CD4-positive, alpha-beta memory T cell (primary cell): ENCODE results near the gene ALDH1A1. TPM values are rescaled to one million over a fixed set of nuclear protein-coding genes. Genes with fewer than 3 reads are reported as not detected.
A peak's percentile ranks its signal among the peaks of the same experiment; 100 is the strongest.

Source experiments
- CTCF ChIA-PET: fragments of 350-600 bp; sonication (Branson Sonifier 250); formaldehyde crosslinking; loops from one replicate; lab custom pipeline; 2021; ENCODE audit warnings: inconsistent platforms; ENCODE audit not compliant: partially characterized antibody; lab: Charles Lee
- POLR2A ChIA-PET: fragments of 350-600 bp; sonication (Branson Sonifier 250); formaldehyde crosslinking; loops from one replicate; lab custom pipeline; 2021; ENCODE audit not compliant: partially characterized antibody; lab: Charles Lee
- DNase-seq, 5 donors: peaks; one replicate each; pipeline versions ENCODE4 v3.0.0 to v3.0.0-alpha.2; 2020 to 2022; ENCODE audit warnings: mixed read lengths in 1 of 5
- H3K27ac ChIP-seq: one replicate; pipeline ENCODE4 v1.7.0; 2013; ENCODE audit warnings: low read depth, low read length
- H3K27me3 ChIP-seq: 2 replicates; pipeline ENCODE4 v1.7.0; 2013; ENCODE audit warnings: mild to moderate bottlenecking, low read length, moderate library complexity; ENCODE audit not compliant: insufficient read depth
- H3K36me3 ChIP-seq: 2 replicates; pipeline ENCODE4 v1.7.0; 2013; ENCODE audit warnings: mild to moderate bottlenecking, low read length, moderate library complexity; ENCODE audit not compliant: insufficient read depth
- H3K4me1 ChIP-seq: 2 replicates; pipeline ENCODE4 v1.7.0; 2013; ENCODE audit warnings: mild to moderate bottlenecking, low read length, moderate library complexity; ENCODE audit not compliant: insufficient read depth
- H3K4me3 ChIP-seq, 2 donors: one replicate each; pipeline ENCODE4 v1.7.0; 2013; ENCODE audit warnings: low read length in 2 of 2, mild to moderate bottlenecking in 1 of 2
- H3K9me3 ChIP-seq, 2 donors: one replicate each; pipeline ENCODE4 v1.7.0; 2013; ENCODE audit warnings: low read length in 2 of 2, control low read depth in 1 of 2; ENCODE audit not compliant: control insufficient read depth in 1 of 2
- H3K27ac Mint-ChIP-seq, 7 donors: one replicate each; pipeline ENCODE4 v1.8.0; 2020 to 2021; ENCODE audit warnings: mixed read lengths in 7 of 7, mild to moderate bottlenecking in 6 of 7, inconsistent platforms in 3 of 7, moderate library complexity in 3 of 7
- H3K27me3 Mint-ChIP-seq, 2 donors: one replicate each; pipeline ENCODE4 v1.8.0; 2020 to 2021; ENCODE audit warnings: mixed read lengths in 2 of 2
- H3K36me3 Mint-ChIP-seq, 2 donors: one replicate each; pipeline ENCODE4 v1.8.0; 2020 to 2021; ENCODE audit warnings: mixed read lengths in 2 of 2, inconsistent platforms in 1 of 2, mild to moderate bottlenecking in 1 of 2
- H3K4me1 Mint-ChIP-seq, 4 donors: one replicate each; pipeline ENCODE4 v1.8.0; 2020 to 2021; ENCODE audit warnings: mixed read lengths in 4 of 4, mild to moderate bottlenecking in 1 of 4
- H3K4me3 Mint-ChIP-seq, 8 donors: one replicate each; pipeline ENCODE4 v1.8.0; 2020 to 2021; ENCODE audit warnings: mixed read lengths in 8 of 8, mild to moderate bottlenecking in 7 of 8, moderate library complexity in 6 of 8, inconsistent platforms in 3 of 8
- H3K9me3 Mint-ChIP-seq, 8 donors: one replicate each; pipeline ENCODE4 v1.8.0; 2020 to 2021; ENCODE audit warnings: mixed read lengths in 8 of 8, mild to moderate bottlenecking in 5 of 8, inconsistent platforms in 3 of 8, moderate library complexity in 1 of 8
- intact Hi-C: fragments of 100-400 bp; cut with micrococcal nuclease; formaldehyde crosslinking; loops from one replicate; pipeline ENCODE4 v1.15.1; 2023
- polyA plus RNA-seq, 2 donors: library from polyadenylated mRNA; unstranded; fragments of 300-500 nt; fragmentation: Illumina TruSeq; gene quantifications; one replicate each; pipeline ENCODE4 v1.2.3, GENCODE V29; 2021
- total RNA-seq, 2 experiments: library from RNA; stranded (reverse); gene quantifications; one replicate each; pipeline ENCODE4 v1.2.3, GENCODE V29; 2021

ALDH1A1 gene
- total and polyA plus RNA-seq, 4 experiments from 2014 or later: 0.44 to 1.2 TPM; not detected in 2

DNA sequence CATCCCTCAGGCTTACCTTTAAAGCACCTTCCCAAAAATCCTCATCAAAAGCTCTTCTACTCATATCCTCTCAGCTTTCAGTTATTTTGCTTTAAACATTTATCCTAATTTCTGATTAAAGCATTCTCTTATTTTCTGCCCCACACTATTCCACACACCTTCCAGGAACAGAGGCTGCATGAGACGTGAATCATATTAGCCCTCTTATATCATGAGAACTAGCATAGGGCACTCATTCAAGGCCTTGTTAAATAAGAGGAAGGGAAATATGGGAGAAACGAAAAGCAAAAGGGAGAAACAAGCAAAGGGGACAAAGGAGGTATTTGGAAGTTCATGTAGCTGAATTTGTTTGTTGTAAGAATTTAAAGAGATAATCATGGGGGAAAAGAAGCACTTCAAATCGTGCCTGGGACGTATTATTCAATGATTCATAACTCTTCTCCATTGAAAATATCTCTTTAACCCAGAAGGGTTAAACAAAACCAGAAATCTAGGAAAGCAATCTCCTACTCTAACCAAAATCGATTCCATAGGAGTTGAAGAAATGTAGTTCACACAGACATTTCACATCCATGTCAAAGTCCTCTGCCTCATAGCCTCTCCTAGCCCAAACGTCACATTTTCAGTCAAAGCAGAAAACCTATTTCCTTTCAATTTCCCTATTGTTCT is 4.1 kb downstream of the ALDH1A1 start:
- no peak overlapping the region for H3K27ac ChIP-seq
- CTCF ChIA-PET: no interaction called here
- no peaks in the 10 kb centered on the region for H3K9me3 Mint-ChIP-seq

DNA sequence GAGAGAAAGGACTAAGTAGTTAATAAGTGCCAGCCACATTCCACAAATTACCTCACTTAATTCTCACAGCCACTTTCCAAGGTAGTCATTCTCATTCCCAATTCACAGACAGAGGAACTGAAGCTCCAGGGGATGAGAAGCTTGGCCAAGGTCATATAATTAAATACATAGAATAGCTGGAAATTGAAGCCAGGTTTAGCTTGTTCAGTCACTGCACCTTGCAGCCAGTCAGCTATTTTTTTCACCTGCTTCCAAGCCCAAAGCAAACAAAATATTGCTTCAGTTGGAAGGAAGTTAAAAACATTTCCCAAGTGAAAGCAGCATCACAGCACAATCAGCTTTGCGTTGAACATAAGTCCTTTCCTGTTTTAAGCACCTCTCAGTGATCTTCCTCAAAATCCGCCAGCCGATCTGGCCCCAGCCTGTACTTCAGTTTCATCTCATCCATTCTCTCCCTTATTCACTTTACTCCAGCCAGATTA is 4.8 kb downstream of the ALDH1A1 start:
- no peak overlapping the region for H3K27ac ChIP-seq
- H3K27me3 ChIP-seq: no peaks in the 10 kb centered on the region
- H3K36me3 ChIP-seq: no peaks in the 10 kb centered on the region
- POLR2A ChIA-PET: no interaction called here
- no peaks in the 10 kb centered on the region for H3K9me3 ChIP-seq
- DNase-seq: no peak
- intact Hi-C loops: no loop called here
- no peak overlapping the region for H3K4me3 ChIP-seq
- no peaks in the 10 kb centered on the region for H3K36me3 Mint-ChIP-seq
- H3K27ac Mint-ChIP-seq: no peak overlapping the region
- no peak overlapping the region for H3K4me3 Mint-ChIP-seq
- peaks cover 4 to 10% (median 8%) of the 10 kb centered on the region in 4 donors for H3K4me1 Mint-ChIP-seq
- H3K4me1 ChIP-seq: no peaks in the 10 kb centered on the region
- no peaks in the 10 kb centered on the region for H3K9me3 Mint-ChIP-seq
- CTCF ChIA-PET: interaction anchor here (1.2 kb wide), 1 partner anchor 179 kb away, joined by 3 read pairs; no protein-coding TSS in a partner anchor
- peaks cover 10 to 17% of the 10 kb centered on the region in 2 donors for H3K27me3 Mint-ChIP-seq

More for the DNA sequence above, 4.1 kb downstream of the ALDH1A1 start:
- Histone ChIP-seq H3K9me3 (no peaks in the 10 kb centered on the region), H3K27me3 (no peaks in the 10 kb centered on the region), H3K36me3 (no peaks in the 10 kb centered on the region), H3K4me3 (no peak overlapping the region), H3K4me1 (no peaks in the 10 kb centered on the region)
- peaks cover 6 to 14% (median 9%) of the 10 kb centered on the region in 4 donors for H3K4me1 Mint-ChIP-seq
- intact Hi-C loops: no loop called here
- H3K27me3 Mint-ChIP-seq: peaks cover 10 to 14% of the 10 kb centered on the region in 2 donors
- POLR2A ChIA-PET: no interaction called here
- no peak for DNase-seq
- no peaks in the 10 kb centered on the region for H3K36me3 Mint-ChIP-seq
- peak overlapping the region in 1 of 7 donors; percentile 39 for H3K27ac Mint-ChIP-seq
- no peak overlapping the region for H3K4me3 Mint-ChIP-seq

GRCh38 chr9:72946821-72947220 is 6.0 kb downstream of the ALDH1A1 start:
- H3K4me3 Mint-ChIP-seq: no peak overlapping the region
- Histone ChIP-seq H3K27me3 (no peaks in the 10 kb centered on the region), H3K4me3 (no peak overlapping the region), H3K36me3 (no peaks in the 10 kb centered on the region), H3K27ac (no peak overlapping the region), H3K9me3 (no peaks in the 10 kb centered on the region), H3K4me1 (no peaks in the 10 kb centered on the region)
- intact Hi-C loops: no loop called here
- H3K9me3 Mint-ChIP-seq: no peaks in the 10 kb centered on the region
- ChIA-PET POLR2A (no interaction called here), CTCF (interaction anchor here (1.2 kb wide), 1 partner anchor 178 kb away, joined by 3 read pairs; no protein-coding TSS in a partner anchor)
- H3K27me3 Mint-ChIP-seq: peaks cover 13 to 17% of the 10 kb centered on the region in 2 donors
- no peak for DNase-seq
- H3K27ac Mint-ChIP-seq: no peak overlapping the region
- H3K4me1 Mint-ChIP-seq: peaks cover 0 to 1% (median 0%) of the 10 kb centered on the region in 4 donors
- H3K36me3 Mint-ChIP-seq: no peaks in the 10 kb centered on the region

DNA sequence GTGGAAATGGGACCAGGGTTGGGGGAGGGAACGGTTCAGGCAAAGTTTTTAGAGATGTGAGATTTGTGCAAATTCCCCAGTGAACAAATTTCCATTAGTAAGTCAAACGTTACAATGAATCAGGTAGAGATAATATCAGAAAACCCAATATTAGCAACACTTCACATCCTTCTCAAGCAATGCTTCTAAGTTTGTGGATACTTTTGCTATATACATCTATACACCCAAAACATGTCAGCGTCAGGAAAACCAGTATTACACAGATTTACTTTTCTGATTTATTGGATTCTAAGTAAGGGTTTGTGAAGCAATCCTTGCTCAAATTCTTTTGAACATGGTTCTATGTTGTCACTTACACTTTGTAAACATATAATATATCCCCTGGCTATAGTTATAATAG is 6.5 kb downstream of the ALDH1A1 start:
- Histone ChIP-seq H3K36me3 (no peaks in the 10 kb centered on the region), H3K9me3 (no peaks in the 10 kb centered on the region), H3K27ac (no peak overlapping the region), H3K4me1 (no peaks in the 10 kb centered on the region), H3K27me3 (no peaks in the 10 kb centered on the region), H3K4me3 (no peak overlapping the region)
- no peak for DNase-seq
- Mint-ChIP-seq H3K36me3 (no peaks in the 10 kb centered on the region), H3K27ac (no peak overlapping the region), H3K4me1 (no peaks in the 10 kb centered on the region), H3K4me3 (no peak overlapping the region), H3K9me3 (no peaks in the 10 kb centered on the region), H3K27me3 (peaks cover 17% of the 10 kb centered on the region in 2 donors)
- POLR2A ChIA-PET: no interaction called here
- CTCF ChIA-PET: no interaction called here
- intact Hi-C loops: no loop called here

DNA sequence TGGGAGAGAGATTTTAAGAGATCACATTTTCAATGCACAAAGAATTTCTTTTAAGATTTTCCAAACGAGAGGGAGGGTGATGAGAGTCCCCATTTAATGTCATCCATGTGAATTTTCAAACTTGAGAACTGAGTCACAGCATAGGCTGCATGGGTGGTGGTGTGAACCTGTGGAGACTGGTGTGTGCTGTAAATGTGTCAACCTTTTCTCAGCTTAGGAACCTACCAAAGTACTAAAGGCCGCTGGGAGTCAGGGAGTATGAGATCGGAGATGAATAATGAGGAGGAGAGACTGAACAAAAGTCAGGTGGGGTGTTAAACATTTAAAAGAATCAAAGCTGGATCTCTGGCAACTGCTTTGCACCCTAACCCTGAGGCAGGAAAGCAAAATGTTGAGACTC is 7.5 kb downstream of the ALDH1A1 start:
- POLR2A ChIA-PET: no interaction called here
- CTCF ChIA-PET: no interaction called here
- Mint-ChIP-seq H3K4me1 (no peaks in the 10 kb centered on the region), H3K27me3 (peaks cover 17% of the 10 kb centered on the region in 2 donors), H3K27ac (no peak overlapping the region), H3K36me3 (no peaks in the 10 kb centered on the region), H3K4me3 (no peak overlapping the region), H3K9me3 (no peaks in the 10 kb centered on the region)
- no peak overlapping the region for H3K27ac ChIP-seq
- H3K4me1 ChIP-seq: no peaks in the 10 kb centered on the region
- no peak overlapping the region for H3K4me3 ChIP-seq
- H3K9me3 ChIP-seq: no peaks in the 10 kb centered on the region
- intact Hi-C loops: no loop called here
- H3K36me3 ChIP-seq: no peaks in the 10 kb centered on the region
- no peak for DNase-seq
- no peaks in the 10 kb centered on the region for H3K27me3 ChIP-seq

GRCh38 chr9:72943844-72944462 is 8.9 kb downstream of the ALDH1A1 start:
- ChIA-PET POLR2A (no interaction called here), CTCF (no interaction called here)
- intact Hi-C loops: no loop called here
- no peak for DNase-seq
- peaks cover 14 to 15% of the 10 kb centered on the region in 2 donors for H3K27me3 Mint-ChIP-seq
- H3K27ac ChIP-seq: no peak overlapping the region
- H3K27me3 ChIP-seq: no peaks in the 10 kb centered on the region
- H3K9me3 Mint-ChIP-seq: no peaks in the 10 kb centered on the region
- no peaks in the 10 kb centered on the region for H3K36me3 Mint-ChIP-seq
- H3K36me3 ChIP-seq: no peaks in the 10 kb centered on the region
- H3K4me1 Mint-ChIP-seq: no peaks in the 10 kb centered on the region
- H3K4me3 ChIP-seq: no peak overlapping the region
- H3K27ac Mint-ChIP-seq: no peak overlapping the region
- H3K4me1 ChIP-seq: no peaks in the 10 kb centered on the region
- H3K4me3 Mint-ChIP-seq: no peak overlapping the region
- no peaks in the 10 kb centered on the region for H3K9me3 ChIP-seq

DNA sequence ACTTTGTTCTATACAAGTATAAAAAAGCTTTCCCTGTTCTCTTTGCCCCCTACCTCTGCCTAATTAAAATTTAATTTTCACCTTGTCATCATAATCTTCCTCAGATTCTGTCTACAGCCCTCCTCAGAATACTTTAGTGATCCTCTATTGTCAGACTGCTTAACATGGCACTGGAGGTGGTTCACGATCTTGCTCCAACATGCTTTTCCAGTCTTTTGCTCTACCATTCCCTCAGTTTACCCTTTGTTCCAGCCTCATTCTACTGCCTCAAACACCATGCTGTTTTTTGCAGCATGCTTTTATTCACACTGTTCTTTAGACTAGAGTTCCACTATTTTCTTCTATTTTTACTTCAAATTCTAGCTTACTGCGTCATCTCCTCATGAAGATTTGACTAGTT is 10.4 kb downstream of the ALDH1A1 start:
- Mint-ChIP-seq H3K27ac (no peak overlapping the region), H3K36me3 (no peaks in the 10 kb centered on the region), H3K4me1 (no peaks in the 10 kb centered on the region), H3K27me3 (peaks cover 12 to 14% of the 10 kb centered on the region in 2 donors), H3K4me3 (no peak overlapping the region), H3K9me3 (no peaks in the 10 kb centered on the region)
- Histone ChIP-seq H3K4me3 (no peak overlapping the region), H3K4me1 (no peaks in the 10 kb centered on the region), H3K27ac (no peak overlapping the region), H3K36me3 (no peaks in the 10 kb centered on the region), H3K9me3 (no peaks in the 10 kb centered on the region), H3K27me3 (no peaks in the 10 kb centered on the region)
- ChIA-PET POLR2A (no interaction called here), CTCF (no interaction called here)
- no peak for DNase-seq
- intact Hi-C loops: no loop called here
